ENCODE results near the gene PNMA8C. TPM values are rescaled to one million over a fixed set of nuclear protein-coding genes. Genes with fewer than 3 reads are reported as not detected.

Gene PNMA8C
- total RNA-seq, 1 experiment from 2014 or later = not detected

DNA sequence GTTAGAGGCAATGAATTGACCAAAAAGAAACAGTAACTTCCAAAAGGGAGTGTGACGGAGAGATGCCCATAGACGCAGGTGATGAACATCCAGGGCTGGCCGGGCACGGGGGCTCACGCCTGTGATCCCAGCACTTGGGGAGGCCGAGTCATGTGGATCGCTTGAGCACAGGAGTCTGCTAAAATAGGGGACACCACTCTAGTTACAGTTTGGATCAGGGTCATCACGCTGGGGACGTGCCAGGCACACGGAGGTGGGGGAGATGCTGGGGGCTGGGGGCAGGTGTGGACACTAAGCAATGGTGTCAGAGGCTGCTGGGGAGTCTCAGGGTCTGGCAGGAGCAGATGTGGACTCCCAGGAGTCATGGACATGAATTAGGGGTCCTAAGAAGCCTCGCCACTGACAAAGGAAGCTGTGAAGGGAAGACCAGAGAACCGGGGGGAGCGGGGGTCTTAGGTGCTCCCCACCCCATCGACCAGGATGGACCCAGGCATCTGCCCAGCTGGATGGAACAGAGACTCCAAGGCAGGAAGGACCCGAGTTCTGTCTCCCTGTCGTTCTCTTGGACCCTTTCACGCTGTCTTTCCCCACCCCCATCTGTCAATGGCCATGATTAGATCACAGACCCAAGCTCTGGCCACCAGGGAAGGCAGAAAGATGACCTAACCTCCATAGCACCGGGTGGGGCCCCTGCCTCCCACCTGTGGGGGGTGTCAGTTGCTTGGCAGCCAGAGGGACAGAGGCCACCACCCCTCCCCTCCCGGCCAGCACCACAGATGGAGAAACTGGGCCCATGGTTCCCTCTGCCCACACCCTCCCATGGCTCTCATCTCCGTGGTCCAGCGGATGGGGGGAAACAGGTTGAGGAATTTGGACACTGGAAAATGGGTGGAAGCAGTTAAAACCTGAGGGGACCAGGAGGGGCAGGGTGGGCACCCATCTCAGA lies 35.0 kb downstream of the PNMA8C start:
- no peak overlapping the region for H3K9ac ChIP-seq (ENCODE audit: low read length)
- H4K20me1 ChIP-seq (ENCODE audit: low read length) = no peaks in the 10 kb centered on the region
- DNase-seq = no peak
- ATAC-seq = no peak
- H3K27ac ChIP-seq (ENCODE audit: low read length) = no peak overlapping the region
- H3K9me3 ChIP-seq (ENCODE audit: low read length) = no peaks in the 10 kb centered on the region
- H3K4me2 ChIP-seq (ENCODE audit: low read length) = no peak overlapping the region
- no peaks in the 10 kb centered on the region for H3K27me3 ChIP-seq (ENCODE audit: low read length)
- H3K4me3 ChIP-seq (ENCODE audit: low read length) = no peak overlapping the region
- TF ChIP-seq EZH2phosphoT487 (IDR thresholded peaks at IDR 0.05; ENCODE audit: borderline replicate concordance, low read length) (no peak), EZH2 (IDR thresholded peaks at IDR 0.05; ENCODE audit: low read length, unreplicated experiment) (no peak)
- TF ChIP-seq, protein P1, sequence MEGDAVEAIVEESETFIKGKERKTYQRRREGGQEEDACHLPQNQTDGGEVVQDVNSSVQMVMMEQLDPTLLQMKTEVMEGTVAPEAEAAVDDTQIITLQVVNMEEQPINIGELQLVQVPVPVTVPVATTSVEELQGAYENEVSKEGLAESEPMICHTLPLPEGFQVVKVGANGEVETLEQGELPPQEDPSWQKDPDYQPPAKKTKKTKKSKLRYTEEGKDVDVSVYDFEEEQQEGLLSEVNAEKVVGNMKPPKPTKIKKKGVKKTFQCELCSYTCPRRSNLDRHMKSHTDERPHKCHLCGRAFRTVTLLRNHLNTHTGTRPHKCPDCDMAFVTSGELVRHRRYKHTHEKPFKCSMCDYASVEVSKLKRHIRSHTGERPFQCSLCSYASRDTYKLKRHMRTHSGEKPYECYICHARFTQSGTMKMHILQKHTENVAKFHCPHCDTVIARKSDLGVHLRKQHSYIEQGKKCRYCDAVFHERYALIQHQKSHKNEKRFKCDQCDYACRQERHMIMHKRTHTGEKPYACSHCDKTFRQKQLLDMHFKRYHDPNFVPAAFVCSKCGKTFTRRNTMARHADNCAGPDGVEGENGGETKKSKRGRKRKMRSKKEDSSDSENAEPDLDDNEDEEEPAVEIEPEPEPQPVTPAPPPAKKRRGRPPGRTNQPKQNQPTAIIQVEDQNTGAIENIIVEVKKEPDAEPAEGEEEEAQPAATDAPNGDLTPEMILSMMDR (conservative IDR thresholded peaks at IDR 0.05; ENCODE audit: low read depth, low read length) = no peak
- no peak overlapping the region for H2AFZ ChIP-seq (ENCODE audit: low read length)
- H3K4me1 ChIP-seq (ENCODE audit: insufficient read depth, low read length) = no peaks in the 10 kb centered on the region
- no peaks in the 10 kb centered on the region for H3F3A ChIP-seq (ENCODE audit: low read length, unreplicated experiment)
- POLR2A ChIA-PET (ENCODE audit: unreplicated experiment) = no interaction called here
- CTCF ChIA-PET = no interaction called here
- BruUV-seq (replicated peaks) = TSS peak; percentile 17
- H3K36me3 ChIP-seq (ENCODE audit: low read depth, low read length) = peaks cover 5% of the 10 kb centered on the region; the same call in 1 of the 2 replicates
- H3K9me2 ChIP-seq (replicated peaks; ENCODE audit: low read length) = no peaks in the 10 kb centered on the region
- no peaks in the 10 kb centered on the region for H3K79me2 ChIP-seq (ENCODE audit: low read length)
- intact Hi-C loops (cut with micrococcal nuclease) = loop anchor here (2.0 kb wide), 1 partner anchor 113 kb away; no protein-coding TSS in a partner anchor

- DNase-seq (no peak), ATAC-seq (no peak)
- Histone ChIP-seq H4K20me1 (ENCODE audit: low read length) (no peaks in the 10 kb centered on the region), H3K9me2 (replicated peaks; ENCODE audit: low read length) (no peaks in the 10 kb centered on the region), H3K27me3 (ENCODE audit: low read length) (no peaks in the 10 kb centered on the region), H3K79me2 (ENCODE audit: low read length) (no peaks in the 10 kb centered on the region), H3K9me3 (ENCODE audit: low read length) (no peaks in the 10 kb centered on the region), H3K36me3 (ENCODE audit: low read depth, low read length) (peaks cover 7% of the 10 kb centered on the region; the same call in 1 of the 2 replicates), H3F3A (ENCODE audit: low read length, unreplicated experiment) (no peaks in the 10 kb centered on the region), H2AFZ (ENCODE audit: low read length) (no peak overlapping the region), H3K9ac (ENCODE audit: low read length) (no peak overlapping the region), H3K4me2 (ENCODE audit: low read length) (no peak overlapping the region), H3K4me1 (ENCODE audit: insufficient read depth, low read length) (no peaks in the 10 kb centered on the region), H3K4me3 (ENCODE audit: low read length) (no peak overlapping the region), H3K27ac (ENCODE audit: low read length) (no peak overlapping the region)
- POLR2A ChIA-PET (ENCODE audit: unreplicated experiment) = no interaction called here
- CTCF ChIA-PET = no interaction called here
- intact Hi-C loops (cut with micrococcal nuclease) = no loop called here
- TF ChIP-seq EZH2phosphoT487 (IDR thresholded peaks at IDR 0.05; ENCODE audit: borderline replicate concordance, low read length) = no peak
- TF ChIP-seq EZH2 (IDR thresholded peaks at IDR 0.05; ENCODE audit: low read length, unreplicated experiment) = no peak
- TF ChIP-seq, protein P1 (conservative IDR thresholded peaks at IDR 0.05; ENCODE audit: low read depth, low read length) = no peak
- BruUV-seq (replicated peaks) = no TSS peak
Measured at GRCh38 chr19:46392837-46393236, 35.9 kb downstream of the PNMA8C start.

DNA sequence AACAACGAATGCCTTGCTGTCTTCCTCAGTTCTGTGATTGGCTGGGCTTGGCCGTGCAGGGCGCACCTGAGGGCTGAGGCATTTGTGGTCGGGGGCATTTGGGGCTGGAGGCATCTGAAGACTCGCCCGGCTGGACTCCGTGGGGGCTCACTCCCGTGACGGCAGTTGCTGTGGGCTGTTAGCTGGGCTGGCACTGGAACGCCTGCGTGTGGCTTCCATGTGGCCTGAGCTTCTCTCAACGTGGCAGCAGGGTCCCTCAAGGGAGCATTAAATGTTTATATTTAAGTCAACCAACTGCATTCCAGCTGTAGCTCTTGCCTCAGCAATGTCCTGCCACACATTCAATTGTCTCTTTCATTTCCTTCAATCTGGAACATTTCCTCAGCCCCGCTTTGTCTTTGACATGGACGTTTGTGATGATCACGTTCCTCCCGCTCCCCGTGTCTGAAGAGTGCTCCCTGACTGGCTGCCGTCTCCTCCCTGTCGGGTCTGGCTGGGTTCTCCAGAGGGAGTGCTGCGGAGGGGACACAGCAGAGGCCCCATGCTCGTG lies 36.4 kb downstream of the PNMA8C start:
- H3K9ac ChIP-seq (ENCODE audit: low read length) = no peak overlapping the region
- ChIA-PET POLR2A (ENCODE audit: unreplicated experiment) (no interaction called here), CTCF (no interaction called here)
- H3K4me1 ChIP-seq (ENCODE audit: insufficient read depth, low read length) = no peaks in the 10 kb centered on the region
- no peaks in the 10 kb centered on the region for H3K9me2 ChIP-seq (replicated peaks; ENCODE audit: low read length)
- TF ChIP-seq EZH2phosphoT487 (IDR thresholded peaks at IDR 0.05; ENCODE audit: borderline replicate concordance, low read length) = no peak
- no peak for TF ChIP-seq EZH2 (IDR thresholded peaks at IDR 0.05; ENCODE audit: low read length, unreplicated experiment)
- H3K27ac ChIP-seq (ENCODE audit: low read length) = no peak overlapping the region
- H3K36me3 ChIP-seq (ENCODE audit: low read depth, low read length) = peaks cover 7% of the 10 kb centered on the region; the same call in 1 of the 2 replicates
- BruUV-seq (replicated peaks) = no TSS peak
- H3K4me3 ChIP-seq (ENCODE audit: low read length) = no peak overlapping the region
- H3F3A ChIP-seq (ENCODE audit: low read length, unreplicated experiment) = no peaks in the 10 kb centered on the region
- intact Hi-C loops (cut with micrococcal nuclease) = no loop called here
- H3K9me3 ChIP-seq (ENCODE audit: low read length) = no peaks in the 10 kb centered on the region
- H2AFZ ChIP-seq (ENCODE audit: low read length) = no peak overlapping the region
- no peaks in the 10 kb centered on the region for H3K79me2 ChIP-seq (ENCODE audit: low read length)
- no peak overlapping the region for H3K4me2 ChIP-seq (ENCODE audit: low read length)
- ATAC-seq (no peak), DNase-seq (no peak)
- no peaks in the 10 kb centered on the region for H3K27me3 ChIP-seq (ENCODE audit: low read length)
- no peaks in the 10 kb centered on the region for H4K20me1 ChIP-seq (ENCODE audit: low read length)

Measured in PC-3 (cell line).